ENCODE measurements around the gene UBE4B. TPM values are rescaled to one million over a fixed set of nuclear protein-coding genes. Genes with fewer than 3 reads are reported as not detected.

The UBE4B gene
- total and polyA plus RNA-seq, 2 of the 13 experiments (the other 11 are each of a cell fraction or from before 2014, with no cell fraction given): 15.2 to 24.8 TPM

DNA sequence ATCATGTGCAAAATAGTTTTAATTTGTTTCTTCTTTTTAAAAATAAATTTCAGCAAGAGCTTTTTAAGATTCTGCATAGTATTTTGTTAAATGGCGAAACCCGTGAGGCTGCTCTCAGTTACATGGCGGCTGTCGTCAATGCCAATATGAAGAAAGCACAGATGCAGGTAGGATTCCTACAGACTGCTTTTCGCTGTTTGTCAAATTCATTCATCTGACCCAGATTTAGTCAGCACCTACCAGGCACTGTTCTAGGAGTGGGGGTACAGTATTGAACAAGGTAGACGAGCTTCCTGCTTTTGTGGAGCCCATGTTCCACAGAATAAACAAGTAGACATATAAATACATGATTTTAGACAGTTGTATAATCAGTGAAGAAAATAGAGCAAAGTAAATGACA, 99.6 kb downstream of the UBE4B start (continued):
- TF ChIP-seq ZNF790 (CRISPR knock-in tag; IDR thresholded peaks at IDR 0.05; ENCODE audit: borderline replicate concordance) (no peak), KAT2B (IDR thresholded peaks at IDR 0.05; ENCODE audit: borderline replicate concordance, low read depth, low read length) (no peak), ZNF850 (CRISPR knock-in tag; conservative IDR thresholded peaks at IDR 0.05) (no peak), ZNF446 (CRISPR knock-in tag; IDR thresholded peaks at IDR 0.05) (no peak)
- TF ChIP-seq, protein P1, sequence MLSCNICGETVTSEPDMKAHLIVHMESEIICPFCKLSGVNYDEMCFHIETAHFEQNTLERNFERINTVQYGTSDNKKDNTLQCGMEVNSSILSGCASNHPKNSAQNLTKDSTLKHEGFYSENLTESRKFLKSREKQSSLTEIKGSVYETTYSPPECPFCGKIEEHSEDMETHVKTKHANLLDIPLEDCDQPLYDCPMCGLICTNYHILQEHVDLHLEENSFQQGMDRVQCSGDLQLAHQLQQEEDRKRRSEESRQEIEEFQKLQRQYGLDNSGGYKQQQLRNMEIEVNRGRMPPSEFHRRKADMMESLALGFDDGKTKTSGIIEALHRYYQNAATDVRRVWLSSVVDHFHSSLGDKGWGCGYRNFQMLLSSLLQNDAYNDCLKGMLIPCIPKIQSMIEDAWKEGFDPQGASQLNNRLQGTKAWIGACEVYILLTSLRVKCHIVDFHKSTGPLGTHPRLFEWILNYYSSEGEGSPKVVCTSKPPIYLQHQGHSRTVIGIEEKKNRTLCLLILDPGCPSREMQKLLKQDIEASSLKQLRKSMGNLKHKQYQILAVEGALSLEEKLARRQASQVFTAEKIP (CRISPR knock-in tag; IDR thresholded peaks at IDR 0.05; ENCODE audit: borderline replicate concordance): no peak

DNA sequence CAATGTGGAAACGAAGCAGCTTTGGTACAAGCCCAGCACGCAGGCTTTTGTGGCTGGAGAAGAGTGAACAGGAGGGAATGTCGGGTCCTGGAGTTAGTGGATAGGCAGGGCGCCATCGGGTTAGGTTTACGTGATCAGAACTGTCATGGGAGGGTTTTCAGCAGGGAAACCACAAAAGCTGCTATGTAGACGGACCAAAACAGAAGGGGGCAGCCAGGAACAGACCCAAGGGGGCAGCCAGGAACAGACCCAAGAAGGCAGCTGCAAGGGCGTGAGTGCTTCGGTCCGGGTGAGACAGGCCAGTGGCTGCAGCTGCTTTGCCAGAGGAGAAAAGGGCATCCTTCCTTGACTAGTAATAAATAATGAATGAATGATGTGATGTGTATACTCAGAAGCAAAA, 100.1 kb downstream of the UBE4B start:
- intact Hi-C loops (cut with micrococcal nuclease; ENCODE audit: unreplicated experiment): no loop called here
- BruUV-seq (replicated peaks): no TSS peak
- Histone ChIP-seq H4K20me1 (ENCODE audit: insufficient read depth, low read length) (no peaks in the 10 kb centered on the region), H3K9ac (ENCODE audit: insufficient read depth, low read depth, low read length) (no peak overlapping the region), H3K4me3 (replicated peaks in 1 of 3; ENCODE audit: insufficient read depth in 1 of 3, low read depth in 2 of 3, low read length in 3 of 3) (no peak overlapping the region), H3K27me3 (ENCODE audit: control insufficient read depth in 1 of 2, insufficient read depth in 2 of 2, low read length in 2 of 2) (no peaks in the 10 kb centered on the region; a peak in 1 of 5 replicates), H2AFZ (ENCODE audit: low read length) (no peak overlapping the region), H3K36me3 (replicated peaks in 1 of 2; ENCODE audit: control insufficient read depth in 1 of 2, insufficient read depth in 2 of 2, low read length in 2 of 2) (peaks cover 21 to 50% of the 10 kb centered on the region in 2 experiments), H3K9me3 (ENCODE audit: low read length) (no peaks in the 10 kb centered on the region), H3K79me2 (ENCODE audit: insufficient read depth, low read length) (no peaks in the 10 kb centered on the region), H3K4me2 (ENCODE audit: low read depth, low read length) (no peak overlapping the region), H3K27ac (ENCODE audit: extremely low read length, insufficient read depth, low read length) (no peak overlapping the region), H3K4me1 (ENCODE audit: insufficient read depth, low read length) (no peaks in the 10 kb centered on the region)
- ATAC-seq: no peak
- FAIRE-seq: no peak
- CTCF ChIA-PET (ENCODE audit: low intra/inter-chr PET ratio, low total read pairs): no interaction called here
- no peak for TF ChIP-seq HNRNPK (IDR thresholded peaks at IDR 0.05; ENCODE audit: low read depth, low read length, poor library complexity, severe bottlenecking)
- TF ChIP-seq, protein P2, sequence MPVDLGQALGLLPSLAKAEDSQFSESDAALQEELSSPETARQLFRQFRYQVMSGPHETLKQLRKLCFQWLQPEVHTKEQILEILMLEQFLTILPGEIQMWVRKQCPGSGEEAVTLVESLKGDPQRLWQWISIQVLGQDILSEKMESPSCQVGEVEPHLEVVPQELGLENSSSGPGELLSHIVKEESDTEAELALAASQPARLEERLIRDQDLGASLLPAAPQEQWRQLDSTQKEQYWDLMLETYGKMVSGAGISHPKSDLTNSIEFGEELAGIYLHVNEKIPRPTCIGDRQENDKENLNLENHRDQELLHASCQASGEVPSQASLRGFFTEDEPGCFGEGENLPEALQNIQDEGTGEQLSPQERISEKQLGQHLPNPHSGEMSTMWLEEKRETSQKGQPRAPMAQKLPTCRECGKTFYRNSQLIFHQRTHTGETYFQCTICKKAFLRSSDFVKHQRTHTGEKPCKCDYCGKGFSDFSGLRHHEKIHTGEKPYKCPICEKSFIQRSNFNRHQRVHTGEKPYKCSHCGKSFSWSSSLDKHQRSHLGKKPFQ (CRISPR knock-in tag; IDR thresholded peaks at IDR 0.05; ENCODE audit: insufficient replicate concordance): no peak
- in situ Hi-C loops (cut with HindIII; ENCODE audit: extremely low pct_ligation_motif_present, low pct_unique_long_range_greater_than_20kb): no loop called here
- POLR2A ChIA-PET: no interaction called here
- DNase-seq (ENCODE audit: low spot score): no peak
- 94% methylated on average over 10 of the region's 10 CpGs for WGBS (ENCODE audit: low lambda C conversion rate)

Data from HepG2 (cell line).